Trophoblast cell (in vitro differentiated cells and primary cell): ENCODE measurements around the gene MEGF6.

ENCODE experiments used
- DNase-seq, 2 donors: peaks; one replicate each; pipeline ENCODE4 v3.0.0-alpha.2; 2016
- H2AFZ ChIP-seq: 2 replicates; pipeline ENCODE4 v1.6.1; 2013; ENCODE audit warnings: low read length, moderate library complexity, mild to moderate bottlenecking; ENCODE audit not compliant: insufficient read depth, poor library complexity
- H2AK5ac ChIP-seq: 2 replicates; pipeline ENCODE4 v1.6.1; 2013; ENCODE audit warnings: mild to moderate bottlenecking, low read length
- H2BK120ac ChIP-seq: 2 replicates; pipeline ENCODE4 v1.6.1; 2013; ENCODE audit warnings: low read length, mild to moderate bottlenecking, moderate library complexity; ENCODE audit not compliant: insufficient read depth, poor library complexity
- H2BK12ac ChIP-seq: 2 replicates; pipeline ENCODE4 v1.6.1; 2013; ENCODE audit warnings: mild to moderate bottlenecking, low read length, moderate library complexity
- H2BK5ac ChIP-seq: 2 replicates; pipeline ENCODE4 v1.6.1; 2013; ENCODE audit warnings: low read length, low read depth, moderate library complexity, mild to moderate bottlenecking; ENCODE audit not compliant: poor library complexity
- H3K14ac ChIP-seq: 2 replicates; pipeline ENCODE4 v1.6.1; 2013; ENCODE audit warnings: mild to moderate bottlenecking, low read length
- H3K18ac ChIP-seq: 2 replicates; pipeline ENCODE4 v1.6.1; 2013; ENCODE audit warnings: mild to moderate bottlenecking, low read length
- H3K23ac ChIP-seq: 2 replicates; pipeline ENCODE4 v1.6.1; 2013; ENCODE audit warnings: low read length
- H3K27ac ChIP-seq: 2 replicates; pipeline ENCODE4 v1.5.1; 2013; ENCODE audit warnings: low read depth, mild to moderate bottlenecking, inconsistent platforms, low read length, moderate library complexity
- H3K27me3 ChIP-seq: 2 replicates; pipeline ENCODE4 v1.6.1; 2013; ENCODE audit warnings: inconsistent platforms, mild to moderate bottlenecking, low read length, moderate library complexity; ENCODE audit not compliant: insufficient read depth
- H3K36me3 ChIP-seq, 2 experiments: 1 replicate in 1 of 2; 2 replicates in 1 of 2; pipeline ENCODE4 v1.6.1; 2013; ENCODE audit warnings: low read length in 2 of 2, mild to moderate bottlenecking in 2 of 2, moderate library complexity in 1 of 2; ENCODE audit not compliant: insufficient read depth in 2 of 2, control insufficient read depth in 1 of 2
- H3K4ac ChIP-seq: 2 replicates; pipeline ENCODE4 v1.6.1; 2013; ENCODE audit warnings: low read depth, mild to moderate bottlenecking, low read length, moderate library complexity
- H3K4me1 ChIP-seq, 2 experiments: 1 replicate in 1 of 2; 2 replicates in 1 of 2; pipeline ENCODE4 v1.6.1; 2013; ENCODE audit warnings: low read length in 2 of 2, mild to moderate bottlenecking in 2 of 2, moderate library complexity in 1 of 2; ENCODE audit not compliant: insufficient read depth in 2 of 2, control insufficient read depth in 1 of 2
- H3K4me2 ChIP-seq: 2 replicates; pipeline ENCODE4 v1.6.1; 2013; ENCODE audit warnings: inconsistent platforms, mild to moderate bottlenecking, low read length, moderate library complexity
- H3K4me3 ChIP-seq: 2 replicates; pipeline ENCODE4 v1.5.1; 2013; ENCODE audit warnings: mild to moderate bottlenecking, low read depth, low read length, inconsistent platforms
- H3K79me1 ChIP-seq: one replicate; pipeline ENCODE4 v1.6.1; 2013; ENCODE audit warnings: low read length
- H3K79me2 ChIP-seq: 2 replicates; pipeline ENCODE4 v1.6.1; 2013; ENCODE audit warnings: low read length, mild to moderate bottlenecking; ENCODE audit not compliant: control insufficient read depth, insufficient read depth, poor library complexity
- H3K9ac ChIP-seq: 2 replicates; pipeline ENCODE4 v1.6.1; 2013; ENCODE audit warnings: mild to moderate bottlenecking, low read length
- H3K9me3 ChIP-seq: 2 replicates; pipeline ENCODE4 v1.6.1; 2013; ENCODE audit warnings: low read depth, mild to moderate bottlenecking, control low read depth, inconsistent platforms, low read length; ENCODE audit not compliant: insufficient read depth
- H4K12ac ChIP-seq: 2 replicates; pipeline ENCODE4 v1.6.1; 2013; ENCODE audit warnings: low read depth, mild to moderate bottlenecking, low read length, moderate library complexity
- H4K8ac ChIP-seq: 2 replicates; pipeline ENCODE4 v1.6.1; 2013; ENCODE audit warnings: low read depth, mild to moderate bottlenecking, low read length, moderate library complexity
- H4K91ac ChIP-seq: one replicate; pipeline ENCODE4 v1.6.1; 2013; ENCODE audit warnings: low read depth, mild to moderate bottlenecking, low read length, moderate library complexity
- WGBS: extraction: QIAGEN DNeasy Blood & Tissue Kit; methylation state at CpG from one replicate; pipeline ENCODE4 v1.1.7; 2013; ENCODE audit warnings: missing lambda C conversion rate; ENCODE audit not compliant: insufficient read length, insufficient coverage; ENCODE audit errors: extremely low coverage; 5-methylcytosine and 5-hydroxymethylcytosine counted together

The MEGF6 gene

GRCh38 chr1:3443807-3444206, 167.5 kb downstream of the MEGF6 start:
- no peaks in the 10 kb centered on the region for H3K79me2 ChIP-seq
- no peak overlapping the region for H3K4me3 ChIP-seq
- H2BK12ac ChIP-seq, result no peak overlapping the region
- no peaks in the 10 kb centered on the region for H3K4me1 ChIP-seq
- H3K14ac ChIP-seq, result no peak overlapping the region
- no peak overlapping the region for H4K91ac ChIP-seq
- no peak overlapping the region for H3K27ac ChIP-seq
- no peak overlapping the region for H2AK5ac ChIP-seq
- no peak overlapping the region for H3K9ac ChIP-seq
- H3K18ac ChIP-seq, result no peak overlapping the region
- H2BK120ac ChIP-seq, result no peak overlapping the region
- no CpG with 5 or more reads among the region's 7 CpGs for WGBS
- no peak overlapping the region for H4K12ac ChIP-seq
- DNase-seq, result no peak
- H2AFZ ChIP-seq, result no peak overlapping the region
- H3K79me1 ChIP-seq, result no peaks in the 10 kb centered on the region
- H3K4me2 ChIP-seq, result no peak overlapping the region
- H3K4ac ChIP-seq, result no peak overlapping the region
- no peaks in the 10 kb centered on the region for H3K36me3 ChIP-seq
- H3K27me3 ChIP-seq, result no peaks in the 10 kb centered on the region
- H3K9me3 ChIP-seq, result no peaks in the 10 kb centered on the region
- no peak overlapping the region for H4K8ac ChIP-seq
- no peak overlapping the region for H3K23ac ChIP-seq
- no peak overlapping the region for H2BK5ac ChIP-seq

GRCh38 chr1:3442901-3443300, 168.4 kb downstream of the MEGF6 start:
- no peak overlapping the region for H2AK5ac ChIP-seq
- H2BK12ac ChIP-seq, result no peak overlapping the region
- H3K23ac ChIP-seq, result no peak overlapping the region
- DNase-seq, result no peak
- H3K79me2 ChIP-seq, result no peaks in the 10 kb centered on the region
- no peak overlapping the region for H3K9ac ChIP-seq
- H4K8ac ChIP-seq, result no peak overlapping the region
- no peak overlapping the region for H3K4ac ChIP-seq
- no peak overlapping the region for H2BK5ac ChIP-seq
- H3K4me1 ChIP-seq, result no peaks in the 10 kb centered on the region
- H3K27ac ChIP-seq, result no peak overlapping the region
- H3K14ac ChIP-seq, result no peak overlapping the region
- no peak overlapping the region for H2AFZ ChIP-seq
- H3K4me2 ChIP-seq, result no peak overlapping the region
- H3K4me3 ChIP-seq, result no peak overlapping the region
- H4K12ac ChIP-seq, result no peak overlapping the region
- H2BK120ac ChIP-seq, result no peak overlapping the region
- H3K18ac ChIP-seq, result no peak overlapping the region
- no peaks in the 10 kb centered on the region for H3K79me1 ChIP-seq
- H3K27me3 ChIP-seq, result no peaks in the 10 kb centered on the region
- no peaks in the 10 kb centered on the region for H3K9me3 ChIP-seq
- WGBS, result no CpG with 5 or more reads among the region's 12 CpGs
- no peaks in the 10 kb centered on the region for H3K36me3 ChIP-seq
- H4K91ac ChIP-seq, result no peak overlapping the region

- no peaks in the 10 kb centered on the region for H3K79me2 ChIP-seq
- no peak overlapping the region for H3K14ac ChIP-seq
- no peaks in the 10 kb centered on the region for H3K9me3 ChIP-seq
- H2BK12ac ChIP-seq, result no peak overlapping the region
- H3K79me1 ChIP-seq, result no peaks in the 10 kb centered on the region
- H3K4ac ChIP-seq, result no peak overlapping the region
- no peak overlapping the region for H2BK120ac ChIP-seq
- no peak overlapping the region for H3K4me2 ChIP-seq
- no peak overlapping the region for H2AFZ ChIP-seq
- H3K18ac ChIP-seq, result no peak overlapping the region
- WGBS, result no CpG with 5 or more reads among the region's 13 CpGs
- no peak overlapping the region for H4K91ac ChIP-seq
- H3K23ac ChIP-seq, result no peak overlapping the region
- no peak overlapping the region for H4K12ac ChIP-seq
- no peaks in the 10 kb centered on the region for H3K27me3 ChIP-seq
- H2AK5ac ChIP-seq, result no peak overlapping the region
- DNase-seq, result no peak
- H3K9ac ChIP-seq, result no peak overlapping the region
- H3K36me3 ChIP-seq, result no peaks in the 10 kb centered on the region
- H2BK5ac ChIP-seq, result no peak overlapping the region
- H3K4me1 ChIP-seq, result no peaks in the 10 kb centered on the region
- H3K27ac ChIP-seq, result no peak overlapping the region
- no peak overlapping the region for H3K4me3 ChIP-seq
- H4K8ac ChIP-seq, result no peak overlapping the region
Observed at GRCh38 chr1:3442331-3442730, 169.0 kb downstream of the MEGF6 start.

GRCh38 chr1:3441880-3442279, 169.4 kb downstream of the MEGF6 start:
- no peak overlapping the region for H3K4me2 ChIP-seq
- H3K9ac ChIP-seq, result no peak overlapping the region
- H3K79me2 ChIP-seq, result no peaks in the 10 kb centered on the region
- H2BK5ac ChIP-seq, result no peak overlapping the region
- no peak overlapping the region for H3K14ac ChIP-seq
- H3K23ac ChIP-seq, result no peak overlapping the region
- no peak overlapping the region for H4K12ac ChIP-seq
- H2AFZ ChIP-seq, result no peak overlapping the region
- no CpG with 5 or more reads among the region's 8 CpGs for WGBS
- no peaks in the 10 kb centered on the region for H3K79me1 ChIP-seq
- no peak for DNase-seq
- no peak overlapping the region for H4K91ac ChIP-seq
- no peak overlapping the region for H3K18ac ChIP-seq
- H4K8ac ChIP-seq, result no peak overlapping the region
- no peak overlapping the region for H2BK12ac ChIP-seq
- H3K27me3 ChIP-seq, result no peaks in the 10 kb centered on the region
- H3K9me3 ChIP-seq, result no peaks in the 10 kb centered on the region
- no peak overlapping the region for H2AK5ac ChIP-seq
- no peak overlapping the region for H3K4ac ChIP-seq
- H3K36me3 ChIP-seq, result no peaks in the 10 kb centered on the region
- H3K4me3 ChIP-seq, result no peak overlapping the region
- no peak overlapping the region for H3K27ac ChIP-seq
- no peaks in the 10 kb centered on the region for H3K4me1 ChIP-seq
- no peak overlapping the region for H2BK120ac ChIP-seq
